Neural progenitor cell (in vitro differentiated cells): Measurements from ENCODE around the gene SEC23B.

Source experiments
- EZH2 ChIP-seq: fragments of 200-600 bp; sonication (generic); IDR thresholded peaks from 2 replicates; pipeline ENCODE4 v1.6.1; 2017; ENCODE audit warnings: antibody characterized with exemption, mild to moderate bottlenecking, moderate library complexity
- TF ChIP-seq, protein P1 (sequence below): fragments of 200-600 bp; sonication (generic); IDR thresholded peaks from 2 replicates; pipeline ENCODE4 v1.5.1; 2017; ENCODE audit warnings: antibody characterized with exemption, mild to moderate bottlenecking

DNA sequence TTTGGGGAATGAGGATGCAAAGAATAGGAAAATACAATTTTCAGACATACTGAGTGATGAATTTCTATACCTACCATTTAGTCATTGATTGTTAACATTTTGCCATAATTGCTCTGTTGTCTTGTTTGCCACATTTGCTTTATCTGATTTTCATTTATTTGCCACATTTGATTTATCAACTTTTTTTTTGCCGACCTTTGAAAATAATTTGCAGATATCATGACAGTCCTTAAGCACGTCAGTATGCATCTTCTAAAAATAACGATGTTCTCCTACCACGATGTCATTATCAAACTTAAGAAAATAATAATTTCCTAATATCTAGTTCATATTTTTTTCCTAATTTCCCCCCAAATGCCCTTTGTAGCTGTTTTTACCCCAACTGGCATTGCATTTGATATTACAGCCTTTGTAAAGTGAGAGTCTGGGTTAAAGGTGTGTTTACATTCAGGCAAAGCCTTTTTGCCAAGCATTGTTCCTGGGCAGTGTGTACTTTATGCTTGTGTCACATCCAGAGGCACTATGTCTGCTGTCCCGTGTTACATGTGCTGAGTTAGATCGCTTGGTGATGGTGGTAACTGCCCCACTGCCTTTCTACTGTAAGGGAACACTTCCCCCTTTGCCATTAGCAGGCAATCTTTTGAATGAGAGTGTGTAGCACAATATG, 26.4 kb downstream of the SEC23B start:
- TF ChIP-seq, protein P1, sequence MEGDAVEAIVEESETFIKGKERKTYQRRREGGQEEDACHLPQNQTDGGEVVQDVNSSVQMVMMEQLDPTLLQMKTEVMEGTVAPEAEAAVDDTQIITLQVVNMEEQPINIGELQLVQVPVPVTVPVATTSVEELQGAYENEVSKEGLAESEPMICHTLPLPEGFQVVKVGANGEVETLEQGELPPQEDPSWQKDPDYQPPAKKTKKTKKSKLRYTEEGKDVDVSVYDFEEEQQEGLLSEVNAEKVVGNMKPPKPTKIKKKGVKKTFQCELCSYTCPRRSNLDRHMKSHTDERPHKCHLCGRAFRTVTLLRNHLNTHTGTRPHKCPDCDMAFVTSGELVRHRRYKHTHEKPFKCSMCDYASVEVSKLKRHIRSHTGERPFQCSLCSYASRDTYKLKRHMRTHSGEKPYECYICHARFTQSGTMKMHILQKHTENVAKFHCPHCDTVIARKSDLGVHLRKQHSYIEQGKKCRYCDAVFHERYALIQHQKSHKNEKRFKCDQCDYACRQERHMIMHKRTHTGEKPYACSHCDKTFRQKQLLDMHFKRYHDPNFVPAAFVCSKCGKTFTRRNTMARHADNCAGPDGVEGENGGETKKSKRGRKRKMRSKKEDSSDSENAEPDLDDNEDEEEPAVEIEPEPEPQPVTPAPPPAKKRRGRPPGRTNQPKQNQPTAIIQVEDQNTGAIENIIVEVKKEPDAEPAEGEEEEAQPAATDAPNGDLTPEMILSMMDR, result no peak
- TF ChIP-seq EZH2, result no peak
